ENCODE data around the gene SNED1. TPM values are rescaled to one million over a fixed set of nuclear protein-coding genes. Genes with fewer than 3 reads are reported as not detected.

SNED1 gene
- total RNA-seq, 1 experiment from 2014 or later: 18.3 TPM

DNA sequence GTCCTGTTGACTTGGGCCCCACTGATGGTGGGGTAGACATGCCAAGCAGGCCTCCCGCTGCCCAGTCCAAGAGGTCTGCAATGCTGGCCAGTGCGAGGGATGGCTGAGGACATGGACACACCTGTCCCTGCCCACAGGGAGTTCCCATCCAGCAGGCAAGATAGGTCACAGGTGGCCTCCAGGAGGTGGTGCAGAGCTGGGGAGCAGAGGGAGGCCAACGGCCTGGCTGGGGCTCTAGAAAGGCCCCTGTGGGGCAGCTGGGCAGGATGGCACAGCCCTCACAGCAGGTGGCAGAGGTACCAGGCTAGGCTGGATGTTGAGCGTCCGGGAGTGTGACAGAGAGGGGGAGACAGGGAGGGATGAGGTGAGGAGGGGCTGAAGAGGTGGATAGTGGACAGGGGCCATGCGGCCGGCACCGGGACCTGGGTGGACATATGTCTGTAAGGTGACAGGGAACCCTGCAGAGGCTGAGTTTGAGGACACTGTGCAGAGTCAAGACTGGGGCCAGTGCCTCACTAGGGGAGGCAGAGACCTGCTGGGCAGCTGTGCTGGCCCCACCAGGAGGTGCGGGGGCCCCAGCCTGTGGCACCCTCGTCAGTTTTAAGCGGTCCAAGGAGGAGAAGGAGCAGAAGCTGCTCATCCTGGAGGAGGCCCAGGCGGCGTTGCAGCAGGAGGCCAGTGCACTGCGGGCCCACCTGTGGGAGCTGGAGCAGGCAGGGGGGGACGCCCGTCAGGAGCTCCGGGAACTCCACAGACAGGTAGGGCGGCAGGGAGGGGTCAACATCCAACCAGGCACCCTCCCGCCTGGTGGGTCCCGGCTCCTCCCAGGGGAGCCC, 34.3 kb upstream of the SNED1 start:
- H3K27ac ChIP-seq: no peak overlapping the region
- H3K9me3 ChIP-seq (replicated peaks): no peaks in the 10 kb centered on the region
- no peaks in the 10 kb centered on the region for H3K27me3 ChIP-seq (replicated peaks)
- H3K4me3 ChIP-seq: no peak overlapping the region
- peak in 1 of 2 experiments; percentile 36 for DNase-seq (ENCODE audit: low read depth in 1 of 2, low spot score in 2 of 2)
- H3K4me1 ChIP-seq (replicated peaks): peaks cover 10% of the 10 kb centered on the region
- no peaks in the 10 kb centered on the region for H3K36me3 ChIP-seq

- Histone ChIP-seq H3K27ac (no peak overlapping the region), H3K9me3 (replicated peaks) (no peaks in the 10 kb centered on the region), H3K4me3 (no peak overlapping the region), H3K4me1 (replicated peaks) (peaks cover 10% of the 10 kb centered on the region), H3K27me3 (replicated peaks) (no peaks in the 10 kb centered on the region), H3K36me3 (no peaks in the 10 kb centered on the region)
- peak in 1 of 2 experiments; percentile 40 for DNase-seq (ENCODE audit: low read depth in 1 of 2, low spot score in 2 of 2)
These were observed 33.6 kb upstream of the SNED1 start for GRCh38 chr2:240964704-240965295.

GRCh38 chr2:240965296-240965904, 33.0 kb upstream of the SNED1 start:
- Histone ChIP-seq H3K27me3 (replicated peaks) (no peaks in the 10 kb centered on the region), H3K4me1 (replicated peaks) (peaks cover 8% of the 10 kb centered on the region), H3K27ac (no peak overlapping the region), H3K36me3 (no peaks in the 10 kb centered on the region), H3K4me3 (no peak overlapping the region), H3K9me3 (replicated peaks) (no peaks in the 10 kb centered on the region)
- DNase-seq (ENCODE audit: low read depth in 1 of 2, low spot score in 2 of 2): peak in 1 of 2 experiments; percentile 42

DNA sequence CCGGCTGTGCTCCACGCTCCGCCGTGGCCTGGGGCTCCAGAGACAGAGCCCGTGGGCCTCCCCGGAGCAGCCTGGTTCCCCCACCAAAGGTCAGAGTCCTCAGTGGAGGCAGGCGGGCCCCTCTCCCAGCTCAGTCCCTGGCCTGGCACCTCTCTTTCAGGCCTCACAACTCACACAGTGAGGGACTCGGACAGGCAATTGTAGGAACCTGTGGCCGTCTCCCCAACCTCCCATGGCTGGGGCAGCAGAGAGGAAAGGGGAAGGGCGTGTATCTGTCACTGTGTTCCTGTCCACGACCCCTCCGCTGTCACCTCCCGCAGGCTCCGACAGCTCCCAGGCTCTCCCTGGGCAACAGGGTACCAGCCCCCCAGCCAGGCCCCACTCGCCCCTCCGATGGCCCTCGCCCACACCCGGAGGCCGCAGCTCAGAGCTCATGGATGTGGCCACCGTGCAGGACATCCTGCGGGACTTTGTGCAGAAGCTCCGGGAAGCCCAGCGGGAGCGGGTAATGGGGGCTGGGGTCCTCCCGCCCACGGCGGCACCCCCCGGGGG, 32.4 kb upstream of the SNED1 start:
- peaks cover 6% of the 10 kb centered on the region for H3K4me1 ChIP-seq (replicated peaks)
- H3K4me3 ChIP-seq: no peak overlapping the region
- H3K36me3 ChIP-seq: no peaks in the 10 kb centered on the region
- H3K9me3 ChIP-seq (replicated peaks): no peaks in the 10 kb centered on the region
- DNase-seq (ENCODE audit: low read depth in 1 of 2, low spot score in 2 of 2): peak in 1 of 2 experiments; percentile 36
- H3K27me3 ChIP-seq (replicated peaks): no peaks in the 10 kb centered on the region
- H3K27ac ChIP-seq: no peak overlapping the region

DNA sequence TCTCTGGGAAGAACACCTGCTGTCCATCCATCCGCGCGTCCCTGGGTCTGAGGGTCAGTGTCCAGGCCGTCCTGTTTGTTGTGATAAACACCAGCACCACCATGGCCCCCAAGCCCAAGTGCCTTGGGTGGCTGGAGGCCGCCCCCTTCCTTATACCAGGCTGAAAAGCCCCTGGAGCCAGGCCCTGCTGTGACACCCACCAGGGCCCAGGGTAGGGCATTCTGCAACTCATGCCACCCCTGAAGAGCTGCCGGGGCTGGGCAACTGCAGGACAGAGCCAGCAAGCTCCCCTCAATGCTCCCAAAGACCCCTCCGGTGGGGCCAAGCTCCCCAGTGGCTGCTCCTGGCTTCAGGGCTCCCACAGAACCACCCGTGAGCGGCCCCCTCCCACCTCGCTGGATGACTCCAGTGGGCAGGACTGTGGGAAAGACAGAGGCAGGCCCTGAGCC, 31.9 kb upstream of the SNED1 start:
- H3K27ac ChIP-seq: no peak overlapping the region
- no peak for DNase-seq (ENCODE audit: low read depth in 1 of 2, low spot score in 2 of 2)
- H3K4me1 ChIP-seq (replicated peaks): peaks cover 6% of the 10 kb centered on the region
- H3K4me3 ChIP-seq: no peak overlapping the region
- H3K36me3 ChIP-seq: no peaks in the 10 kb centered on the region
- H3K27me3 ChIP-seq (replicated peaks): no peaks in the 10 kb centered on the region
- no peaks in the 10 kb centered on the region for H3K9me3 ChIP-seq (replicated peaks)

DNA sequence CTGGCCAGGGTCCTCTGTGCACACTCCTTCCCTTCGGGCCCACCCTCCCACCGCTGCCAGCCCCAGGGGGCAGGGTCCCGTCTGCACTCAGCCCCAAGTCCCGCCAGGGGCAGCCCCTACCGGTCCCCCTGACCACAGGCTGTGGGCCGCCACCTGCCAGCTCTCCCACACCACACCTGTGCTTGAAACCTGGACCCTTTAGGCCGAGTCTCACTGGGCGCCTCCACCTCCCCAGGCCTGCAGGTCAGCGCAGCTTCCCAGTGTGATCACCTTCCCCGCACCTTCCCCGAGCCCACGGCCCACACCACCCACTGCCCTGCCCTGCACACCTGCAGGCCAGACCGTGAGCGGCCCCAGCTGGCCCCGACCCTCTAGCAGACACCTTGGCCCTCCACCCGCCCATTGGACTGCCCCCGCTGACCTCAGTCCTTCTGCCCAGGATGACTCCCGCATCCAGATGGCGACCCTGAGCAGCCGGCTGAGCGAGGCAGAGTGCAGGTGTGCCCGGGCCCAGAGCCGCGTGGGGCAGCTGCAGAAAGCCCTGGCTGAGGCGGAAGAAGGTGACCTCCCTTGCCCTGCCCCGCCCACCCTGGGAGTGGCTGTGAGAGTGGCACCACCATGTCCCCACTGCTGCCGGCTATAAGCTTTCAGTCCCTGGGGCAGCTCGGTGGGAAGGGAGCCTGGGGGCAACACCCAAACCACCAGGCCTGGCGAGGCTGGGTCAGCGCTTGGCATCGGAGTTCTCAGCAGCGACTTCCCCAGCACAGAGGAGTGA, 31.3 kb upstream of the SNED1 start:
- Histone ChIP-seq H3K27me3 (replicated peaks) (no peaks in the 10 kb centered on the region), H3K27ac (no peak overlapping the region), H3K36me3 (no peaks in the 10 kb centered on the region), H3K9me3 (replicated peaks) (no peaks in the 10 kb centered on the region), H3K4me1 (replicated peaks) (peaks cover 6% of the 10 kb centered on the region), H3K4me3 (no peak overlapping the region)
- no peak for DNase-seq (ENCODE audit: low read depth in 1 of 2, low spot score in 2 of 2)

DNA sequence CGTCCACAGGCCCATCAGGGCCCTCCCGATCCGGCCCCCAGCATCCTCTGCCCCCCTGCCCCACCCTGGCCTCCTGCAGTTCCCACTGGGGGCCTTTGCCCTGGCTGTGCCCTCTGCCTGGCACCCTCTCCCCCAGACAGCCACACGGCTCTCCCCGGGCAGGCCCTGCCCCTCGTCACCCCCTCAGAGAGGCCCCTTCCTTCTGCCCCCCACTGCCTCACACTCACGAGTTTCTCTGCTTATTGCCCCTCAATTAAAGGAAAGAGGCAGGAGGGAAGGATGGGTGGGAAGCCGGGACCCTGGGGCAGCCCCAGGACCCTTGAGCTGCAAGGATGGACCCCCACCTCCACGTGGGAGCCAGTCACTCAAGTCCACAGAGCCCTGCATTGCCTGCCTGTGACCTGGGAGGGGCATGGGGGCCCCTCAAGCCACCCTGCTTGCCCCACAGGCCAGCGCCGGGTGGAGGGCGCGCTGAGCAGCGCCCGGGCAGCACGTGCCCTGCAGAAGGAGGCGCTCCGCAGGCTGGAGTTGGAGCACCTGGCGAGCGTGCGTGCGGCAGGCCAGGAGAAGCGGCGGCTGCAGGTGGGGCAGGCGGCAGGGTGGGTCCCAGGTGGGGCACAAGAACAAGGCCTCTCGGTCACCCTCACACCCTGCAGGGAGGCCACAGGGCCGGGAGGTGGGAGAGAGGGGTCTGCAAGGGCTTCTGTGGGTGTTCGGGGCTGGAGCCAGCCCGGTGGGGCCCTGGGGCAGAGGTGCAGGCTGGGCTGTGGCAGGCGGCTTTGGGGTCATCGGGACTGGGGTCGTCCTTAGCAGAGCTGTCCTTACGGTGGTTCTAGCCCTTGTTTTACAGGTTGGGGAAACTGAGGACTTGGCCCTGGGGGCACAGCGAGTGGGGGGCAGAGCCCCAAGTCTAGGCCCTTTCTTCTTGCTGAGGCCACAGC, 30.5 kb upstream of the SNED1 start:
- H3K27me3 ChIP-seq (replicated peaks): no peaks in the 10 kb centered on the region
- no peak overlapping the region for H3K4me3 ChIP-seq
- H3K9me3 ChIP-seq (replicated peaks): no peaks in the 10 kb centered on the region
- H3K27ac ChIP-seq: no peak overlapping the region
- DNase-seq (ENCODE audit: low read depth in 1 of 2, low spot score in 2 of 2): no peak
- H3K4me1 ChIP-seq (replicated peaks): peaks cover 4% of the 10 kb centered on the region
- no peaks in the 10 kb centered on the region for H3K36me3 ChIP-seq

DNA sequence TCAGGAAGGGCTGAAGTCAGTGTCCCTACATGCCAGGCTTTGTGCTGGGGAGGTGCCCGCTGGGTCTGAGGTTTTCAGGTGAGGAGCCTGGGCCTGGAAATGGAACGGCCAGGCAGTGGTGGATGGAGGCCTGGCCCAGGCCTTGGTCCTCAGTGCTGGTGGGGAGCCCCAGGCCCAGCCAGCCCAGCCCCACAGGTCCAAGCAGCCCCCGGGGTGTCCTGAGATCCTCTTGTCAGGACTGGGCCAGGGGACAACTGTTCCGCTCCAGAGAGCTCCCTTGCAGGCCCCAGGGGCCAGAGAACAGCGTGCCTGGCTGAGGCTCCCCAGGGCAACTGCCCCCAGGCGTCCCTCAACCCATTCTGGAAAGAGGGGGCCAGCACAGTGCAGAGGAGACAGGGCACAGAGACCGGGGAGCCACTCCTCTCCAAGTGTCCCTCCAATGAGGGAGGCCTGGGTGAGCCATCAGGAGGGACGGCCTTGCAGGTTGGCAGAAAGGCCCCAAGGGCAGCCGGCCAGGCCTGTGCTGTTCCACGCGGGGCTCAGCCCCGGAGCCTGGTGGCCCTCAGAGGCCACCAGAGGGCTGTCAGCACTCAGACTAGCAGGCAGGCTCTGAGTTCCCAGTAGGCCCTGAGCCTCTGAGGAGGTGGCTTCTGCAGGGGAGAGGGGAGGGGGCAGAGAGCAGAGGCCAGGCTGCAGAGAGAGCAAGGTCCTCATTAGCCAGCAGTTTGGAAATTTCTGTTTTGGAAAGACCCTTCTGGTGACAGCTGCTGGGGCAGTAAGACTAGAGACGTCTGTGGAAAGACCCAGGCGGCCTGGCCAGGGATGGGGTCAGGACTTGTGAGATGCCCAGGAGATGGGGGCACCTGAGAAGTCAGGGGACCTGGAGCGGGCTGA, 29.4 kb upstream of the SNED1 start:
- H3K9me3 ChIP-seq (replicated peaks): no peaks in the 10 kb centered on the region
- H3K4me3 ChIP-seq: no peak overlapping the region
- no peaks in the 10 kb centered on the region for H3K27me3 ChIP-seq (replicated peaks)
- no peak for DNase-seq (ENCODE audit: low read depth in 1 of 2, low spot score in 2 of 2)
- no peaks in the 10 kb centered on the region for H3K36me3 ChIP-seq
- peaks cover 14% of the 10 kb centered on the region for H3K4me1 ChIP-seq (replicated peaks)
- H3K27ac ChIP-seq: no peak overlapping the region

DNA sequence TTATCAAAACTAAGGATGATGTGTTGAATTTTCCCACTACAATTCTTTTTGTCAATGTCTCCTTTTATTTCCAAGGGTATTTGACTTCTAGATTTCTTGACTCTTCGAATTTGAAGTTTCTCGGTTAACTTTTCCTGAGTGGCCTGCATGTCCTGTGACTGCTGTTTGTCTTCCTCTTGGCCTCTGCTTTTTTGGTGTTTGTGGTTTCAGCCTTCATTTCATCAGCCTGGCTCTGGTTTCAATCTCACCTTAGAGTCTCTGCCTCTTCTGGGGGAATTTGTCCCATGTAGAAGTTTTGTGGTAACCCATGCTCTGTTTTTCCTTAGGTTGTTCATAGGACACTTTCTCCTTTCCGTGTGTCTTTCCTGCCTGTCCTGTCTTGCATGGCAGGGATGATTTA, 28.3 kb upstream of the SNED1 start:
- no peak for DNase-seq (ENCODE audit: low read depth in 1 of 2, low spot score in 2 of 2)

DNA sequence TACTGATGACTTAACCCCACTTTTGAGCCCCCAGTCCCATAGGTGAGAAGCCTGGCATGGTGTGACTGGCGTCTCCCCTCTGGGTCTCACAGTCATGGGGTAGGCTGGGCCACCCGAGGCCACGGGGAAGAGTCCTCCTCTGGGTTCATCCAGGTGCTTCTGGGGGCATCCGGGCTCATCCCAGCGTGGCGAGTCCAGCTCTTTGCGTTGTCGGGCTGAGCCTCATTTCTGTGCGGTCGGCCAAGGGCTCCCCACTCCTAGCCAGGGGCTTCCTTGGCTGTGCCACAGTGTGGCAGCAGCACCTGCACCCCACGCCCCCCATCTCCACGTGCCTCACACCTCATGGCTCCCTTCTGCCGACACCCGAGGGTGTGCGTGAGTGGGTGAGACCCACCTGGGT, 27.6 kb upstream of the SNED1 start:
- Histone ChIP-seq H3K27ac (no peak overlapping the region), H3K4me3 (no peak overlapping the region), H3K9me3 (replicated peaks) (no peaks in the 10 kb centered on the region), H3K4me1 (replicated peaks) (peaks cover 25% of the 10 kb centered on the region), H3K36me3 (no peaks in the 10 kb centered on the region), H3K27me3 (replicated peaks) (no peaks in the 10 kb centered on the region)
- no peak for DNase-seq (ENCODE audit: low read depth in 1 of 2, low spot score in 2 of 2)

More for the DNA sequence above, 28.3 kb upstream of the SNED1 start:
- no peak overlapping the region for H3K4me3 ChIP-seq
- peaks cover 21% of the 10 kb centered on the region for H3K4me1 ChIP-seq (replicated peaks)
- H3K27ac ChIP-seq: no peak overlapping the region
- H3K9me3 ChIP-seq (replicated peaks): no peaks in the 10 kb centered on the region
- no peaks in the 10 kb centered on the region for H3K36me3 ChIP-seq
- no peaks in the 10 kb centered on the region for H3K27me3 ChIP-seq (replicated peaks)

GRCh38 chr2:240972201-240972600, 26.2 kb upstream of the SNED1 start:
- H3K9me3 ChIP-seq (replicated peaks): no peaks in the 10 kb centered on the region
- H3K27ac ChIP-seq: no peak overlapping the region
- no peaks in the 10 kb centered on the region for H3K36me3 ChIP-seq
- peaks cover 25% of the 10 kb centered on the region for H3K4me1 ChIP-seq (replicated peaks)
- H3K27me3 ChIP-seq (replicated peaks): no peaks in the 10 kb centered on the region
- H3K4me3 ChIP-seq: no peak overlapping the region
- no peak for DNase-seq (ENCODE audit: low read depth in 1 of 2, low spot score in 2 of 2)
